Raji (cell line): ENCODE results near the gene HLTF.

Source experiments
- POLR2A ChIP-seq: IDR thresholded peaks from 2 replicates; pipeline ENCODE4 v1.6.1; 2011; ENCODE audit warnings: low read depth, low read length, control low read depth; ENCODE audit not compliant: insufficient read depth

Gene HLTF

GRCh38 chr3:149042789-149043386 is 43.4 kb downstream of the HLTF start:
- TF ChIP-seq POLR2A, result no peak

- no peak for TF ChIP-seq POLR2A
These were observed 48.0 kb downstream of the HLTF start for GRCh38 chr3:149038322-149038721.

GRCh38 chr3:149037684-149038083 is 48.6 kb downstream of the HLTF start:
- TF ChIP-seq POLR2A, result no peak

- TF ChIP-seq POLR2A, result no peak
These were observed 55.2 kb downstream of the HLTF start for GRCh38 chr3:149031096-149031495.

GRCh38 chr3:149026718-149027117 is 59.6 kb downstream of the HLTF start:
- TF ChIP-seq POLR2A, result no peak

GRCh38 chr3:149023951-149024350 is 62.4 kb downstream of the HLTF start:
- TF ChIP-seq POLR2A, result no peak

- TF ChIP-seq POLR2A, result no peak
These were observed 64.5 kb downstream of the HLTF start for GRCh38 chr3:149021830-149022229.

- no peak for TF ChIP-seq POLR2A
These were observed 65.5 kb downstream of the HLTF start for GRCh38 chr3:149020839-149021252.

- no peak for TF ChIP-seq POLR2A
These were observed 66.0 kb downstream of the HLTF start for GRCh38 chr3:149020196-149020838.

- TF ChIP-seq POLR2A, result no peak
These were observed 66.8 kb downstream of the HLTF start for GRCh38 chr3:149019580-149019979.

GRCh38 chr3:149018247-149018646 is 68.1 kb downstream of the HLTF start:
- no peak for TF ChIP-seq POLR2A

- TF ChIP-seq POLR2A, result no peak
These were observed 69.4 kb downstream of the HLTF start for GRCh38 chr3:149016669-149017541.

GRCh38 chr3:149016242-149016641 is 70.1 kb downstream of the HLTF start:
- no peak for TF ChIP-seq POLR2A

GRCh38 chr3:149015393-149015792 is 70.9 kb downstream of the HLTF start:
- no peak for TF ChIP-seq POLR2A

- TF ChIP-seq POLR2A, result no peak
These were observed 72.6 kb downstream of the HLTF start for GRCh38 chr3:149013726-149014125.

- no peak for TF ChIP-seq POLR2A
These were observed 74.7 kb downstream of the HLTF start for GRCh38 chr3:149011676-149012075.
